ENCODE data around the gene APBB2.
A peak's percentile ranks its signal among the peaks of the same experiment; 100 is the strongest.

APBB2 gene

GRCh38 chr4:40971338-40971737 lies 243.0 kb downstream of the APBB2 start:
- DNase-seq, result no peak

GRCh38 chr4:40969501-40969900 lies 244.8 kb downstream of the APBB2 start:
- DNase-seq, result no peak

GRCh38 chr4:40967550-40967949 lies 246.8 kb downstream of the APBB2 start:
- DNase-seq, result no peak

GRCh38 chr4:40966091-40966490 lies 248.3 kb downstream of the APBB2 start:
- DNase-seq, result no peak

GRCh38 chr4:40963897-40964478 lies 250.4 kb downstream of the APBB2 start:
- DNase-seq, result no peak

GRCh38 chr4:40962551-40963180 lies 251.7 kb downstream of the APBB2 start:
- no peak for DNase-seq

- DNase-seq, result no peak
Observed at GRCh38 chr4:40960941-40961340, 253.4 kb downstream of the APBB2 start.

GRCh38 chr4:40957281-40957680 lies 257.1 kb downstream of the APBB2 start:
- no peak for DNase-seq

GRCh38 chr4:40956721-40957255 lies 257.6 kb downstream of the APBB2 start:
- no peak for DNase-seq

- DNase-seq, result peak; percentile 39
Observed at GRCh38 chr4:40954088-40954668, 260.2 kb downstream of the APBB2 start.

- DNase-seq, result peak; percentile 51
Observed at GRCh38 chr4:40953283-40954087, 260.9 kb downstream of the APBB2 start.

GRCh38 chr4:40952672-40953071 lies 261.7 kb downstream of the APBB2 start:
- no peak for DNase-seq

GRCh38 chr4:40952217-40952616 lies 262.1 kb downstream of the APBB2 start:
- no peak for DNase-seq

- DNase-seq, result no peak
Observed at GRCh38 chr4:40951026-40951425, 263.3 kb downstream of the APBB2 start.

- no peak for DNase-seq
Observed at GRCh38 chr4:40949358-40950100, 264.8 kb downstream of the APBB2 start.

GRCh38 chr4:40948014-40948413 lies 266.3 kb downstream of the APBB2 start:
- no peak for DNase-seq

- no peak for DNase-seq
Observed at GRCh38 chr4:40946652-40947051, 267.7 kb downstream of the APBB2 start.

GRCh38 chr4:40940756-40941155 lies 273.6 kb downstream of the APBB2 start:
- no peak for DNase-seq

- no peak for DNase-seq
Observed at GRCh38 chr4:40940317-40940741, 274.0 kb downstream of the APBB2 start.

- DNase-seq, result no peak
Observed at GRCh38 chr4:40939856-40940255, 274.5 kb downstream of the APBB2 start.

GRCh38 chr4:40938337-40938736 lies 276.0 kb downstream of the APBB2 start:
- no peak for DNase-seq

GRCh38 chr4:40937140-40937725 lies 277.1 kb downstream of the APBB2 start:
- DNase-seq, result no peak
